Measurements from ENCODE around the gene CMTM5.

The CMTM5 gene

DNA sequence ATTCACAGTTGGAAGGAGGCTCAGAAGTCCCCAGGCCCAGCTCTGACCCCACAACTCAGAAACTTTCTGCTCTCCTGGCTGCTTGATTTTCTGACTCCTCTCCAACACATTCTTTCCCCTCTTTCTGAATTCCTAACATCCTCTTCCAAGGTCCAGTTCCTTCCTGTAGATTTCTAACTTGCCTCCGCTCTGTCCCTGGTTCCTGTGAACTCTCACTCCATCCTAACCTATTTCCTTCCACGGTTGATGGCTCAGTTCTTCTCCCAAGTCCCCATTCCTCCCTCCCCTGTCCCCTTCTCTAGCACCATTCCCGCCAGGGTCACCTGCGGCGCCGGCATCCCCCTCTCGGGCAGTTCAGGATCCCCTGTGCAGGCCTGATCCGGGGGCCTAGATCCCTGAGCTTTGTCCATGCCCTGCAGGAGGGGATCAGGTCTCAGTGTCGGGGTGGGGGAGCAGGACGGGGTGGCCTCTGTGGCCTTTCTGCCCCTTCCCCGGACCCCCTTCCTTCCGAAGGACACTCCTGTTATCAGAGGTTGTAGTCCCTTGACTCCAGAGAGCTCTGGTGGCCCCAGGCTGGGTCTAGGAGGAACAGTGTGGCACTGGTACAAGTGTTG, 18.2 kb upstream of the CMTM5 start:
- DNase-seq, result no peak

DNA sequence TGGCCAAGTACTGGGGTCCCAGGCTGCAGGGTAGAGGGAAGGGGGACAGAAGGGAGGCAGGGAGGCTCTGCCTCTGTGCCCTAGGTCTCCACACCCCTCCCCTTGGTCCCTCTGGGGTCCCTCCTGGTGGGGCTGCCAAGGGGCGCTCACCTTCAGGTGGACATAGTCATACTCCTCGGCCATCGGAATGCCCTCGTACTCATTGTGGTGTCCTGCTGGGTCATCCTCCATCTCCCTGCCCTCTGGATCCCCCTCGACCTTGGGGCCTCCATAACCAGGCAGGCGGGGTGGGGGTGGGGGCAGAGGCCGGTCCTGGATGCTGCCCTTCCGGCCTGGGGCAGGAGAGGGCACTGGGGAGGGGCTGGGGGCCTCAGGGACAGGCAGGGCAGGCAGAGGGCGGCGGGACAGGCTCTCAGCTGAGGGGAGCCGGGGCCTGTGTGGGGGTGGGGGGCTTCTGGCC, 17.6 kb upstream of the CMTM5 start:
- no peak for DNase-seq

DNA sequence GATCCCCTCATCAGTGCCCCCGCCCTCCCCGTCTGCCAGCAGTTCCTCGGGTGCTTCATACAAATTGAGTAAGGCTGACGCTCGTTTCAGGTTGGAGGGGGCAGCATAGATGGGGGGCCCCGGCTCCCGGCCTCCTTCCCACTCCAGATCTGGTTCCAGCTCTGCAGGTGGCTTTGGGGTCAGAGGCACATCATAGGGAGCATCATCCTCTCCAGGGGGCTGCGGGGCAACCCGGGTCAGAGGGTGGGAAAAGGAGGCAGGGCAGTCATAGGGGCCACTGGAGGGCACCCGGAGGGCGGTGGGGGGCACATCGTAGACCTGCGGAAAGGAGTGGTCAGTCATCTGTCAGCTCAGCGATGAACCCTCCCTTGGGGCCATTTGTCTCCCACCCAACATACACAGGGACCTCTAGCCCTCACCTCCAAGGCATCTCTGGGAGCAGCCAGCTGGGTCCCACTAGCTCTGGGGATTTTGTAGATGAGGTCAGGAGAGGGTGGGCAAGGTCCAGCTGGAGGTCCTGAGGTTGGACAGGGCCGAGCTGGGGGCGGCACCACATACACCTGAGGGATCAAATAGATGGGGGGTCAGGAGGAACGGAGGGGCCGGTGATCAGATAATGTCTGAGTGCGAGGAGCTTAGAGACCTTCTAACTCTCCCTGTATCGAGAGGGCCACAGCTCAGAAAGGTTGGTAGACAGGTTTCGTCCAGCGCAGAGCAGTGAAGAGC, 17.0 kb upstream of the CMTM5 start:
- no peak for DNase-seq

DNA sequence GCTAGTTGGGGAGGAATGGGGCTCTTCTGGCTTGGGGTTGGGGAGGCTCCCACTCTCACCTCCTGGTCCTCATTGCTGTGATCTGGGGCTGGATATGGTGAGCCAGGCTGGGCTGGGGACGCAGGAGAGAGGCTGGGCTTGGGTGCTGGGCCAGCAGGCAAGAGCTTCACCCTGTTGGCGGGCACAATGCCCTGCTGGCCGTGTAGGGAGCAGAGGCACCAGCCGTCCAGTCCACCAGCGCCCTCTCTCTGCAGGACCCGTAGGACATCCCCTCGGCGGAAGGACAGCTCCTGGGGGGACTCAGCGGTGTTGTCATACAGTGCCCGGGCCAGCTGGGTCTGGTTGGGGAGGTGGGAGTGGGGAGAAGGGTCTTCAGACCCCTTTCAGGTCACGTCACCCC, 16.4 kb upstream of the CMTM5 start:
- DNase-seq, result no peak

DNA sequence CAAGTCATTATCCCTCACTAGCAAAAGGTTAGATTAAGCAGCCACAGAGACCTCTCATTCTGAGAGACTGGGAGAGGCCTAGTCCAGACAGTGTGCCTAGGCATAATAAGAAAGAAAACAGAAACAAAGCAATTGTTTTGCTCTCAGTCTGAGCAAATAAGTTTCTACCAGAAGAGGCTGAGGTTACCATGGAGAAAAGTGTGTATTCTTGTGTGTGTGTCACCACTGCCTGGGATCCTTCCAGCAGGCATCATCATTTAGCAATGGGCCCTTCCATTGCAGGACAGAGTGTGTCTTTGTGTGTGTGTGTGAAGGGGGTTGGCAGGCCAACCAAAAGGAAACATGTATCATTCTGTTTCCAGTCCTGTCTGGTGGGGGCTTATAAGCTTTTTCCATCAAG, 15.5 kb upstream of the CMTM5 start:
- no peak for DNase-seq

DNA sequence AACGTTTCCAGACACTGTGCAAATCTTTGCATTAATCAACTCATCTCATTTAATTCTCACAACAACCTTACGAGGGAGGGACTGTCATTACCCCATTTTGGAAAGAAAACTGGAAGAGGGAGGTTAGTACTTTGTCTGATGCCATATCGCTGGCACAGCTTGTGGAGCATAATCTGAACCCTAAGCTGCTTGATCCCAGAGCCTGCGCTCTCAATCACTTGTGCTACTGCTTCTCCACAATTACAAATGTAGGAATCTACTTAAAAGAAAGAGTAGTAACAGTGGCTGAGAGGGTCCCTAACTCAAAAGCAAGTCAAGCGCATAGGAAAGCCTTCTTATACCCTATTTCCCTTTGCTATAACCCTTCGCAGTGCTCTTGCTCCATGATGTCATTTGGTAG, 15.1 kb upstream of the CMTM5 start:
- DNase-seq, result no peak

DNA sequence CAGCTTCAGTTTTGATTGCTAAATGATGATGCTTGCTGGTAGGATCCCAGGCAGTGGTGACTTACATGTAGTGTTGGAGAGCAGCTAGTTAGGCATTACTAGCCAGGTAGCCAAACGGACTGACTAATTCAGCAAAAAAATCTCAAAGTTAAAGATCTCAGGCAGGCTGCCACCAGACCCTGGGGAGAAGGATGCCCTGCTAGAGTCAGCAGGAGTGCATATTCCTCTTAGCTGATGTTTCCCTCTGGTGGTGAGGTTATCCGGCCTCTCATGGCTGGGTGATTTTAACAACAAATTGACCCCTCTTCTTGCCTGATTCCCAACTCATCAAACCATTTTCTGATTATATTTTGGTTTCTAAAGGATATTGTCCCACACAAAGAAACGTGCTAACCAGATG, 14.6 kb upstream of the CMTM5 start:
- no peak for DNase-seq

DNA sequence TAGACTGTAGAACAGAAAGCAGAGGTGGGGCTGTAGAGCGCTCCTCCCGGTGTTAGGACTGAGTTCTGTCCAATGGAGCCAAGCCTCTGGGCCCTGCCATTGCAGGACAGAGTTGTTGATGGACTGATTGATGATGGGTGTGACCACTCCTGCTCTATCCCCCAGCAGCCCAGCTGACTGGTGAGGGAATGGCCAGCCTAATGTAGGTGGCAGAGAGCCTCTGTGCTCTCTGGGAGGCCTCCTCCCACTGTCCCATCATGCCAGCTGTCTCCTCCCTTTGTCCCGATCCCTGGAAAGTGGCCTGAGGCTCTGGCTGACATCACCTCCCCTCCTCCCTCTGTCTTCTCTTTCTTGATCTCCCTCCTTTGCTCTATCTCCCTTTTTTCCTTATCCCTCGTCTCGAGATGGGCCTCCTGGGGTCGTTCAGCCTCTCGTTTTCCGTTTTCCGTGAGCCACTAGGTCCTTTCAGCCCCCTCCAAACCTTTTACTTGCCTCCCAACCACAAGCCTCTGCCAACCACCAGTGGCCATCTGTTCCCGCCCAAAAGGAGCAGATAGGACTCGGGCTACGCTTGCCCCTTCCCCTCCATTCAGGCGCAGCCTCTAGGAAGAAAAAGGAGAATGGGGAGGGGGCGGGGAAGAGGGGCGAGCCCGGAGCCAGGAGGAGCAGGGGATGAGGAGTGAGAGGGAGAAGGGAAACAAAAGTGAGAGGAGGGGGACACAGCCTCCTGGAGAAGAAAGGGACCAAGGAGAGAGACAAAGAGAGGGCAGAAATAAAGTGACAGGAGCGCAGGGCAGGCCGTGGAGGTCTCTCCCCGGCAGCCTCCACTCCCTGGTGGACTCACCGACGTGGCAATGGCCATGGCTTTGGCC, 12.4 kb upstream of the CMTM5 start:
- no peak for DNase-seq

DNA sequence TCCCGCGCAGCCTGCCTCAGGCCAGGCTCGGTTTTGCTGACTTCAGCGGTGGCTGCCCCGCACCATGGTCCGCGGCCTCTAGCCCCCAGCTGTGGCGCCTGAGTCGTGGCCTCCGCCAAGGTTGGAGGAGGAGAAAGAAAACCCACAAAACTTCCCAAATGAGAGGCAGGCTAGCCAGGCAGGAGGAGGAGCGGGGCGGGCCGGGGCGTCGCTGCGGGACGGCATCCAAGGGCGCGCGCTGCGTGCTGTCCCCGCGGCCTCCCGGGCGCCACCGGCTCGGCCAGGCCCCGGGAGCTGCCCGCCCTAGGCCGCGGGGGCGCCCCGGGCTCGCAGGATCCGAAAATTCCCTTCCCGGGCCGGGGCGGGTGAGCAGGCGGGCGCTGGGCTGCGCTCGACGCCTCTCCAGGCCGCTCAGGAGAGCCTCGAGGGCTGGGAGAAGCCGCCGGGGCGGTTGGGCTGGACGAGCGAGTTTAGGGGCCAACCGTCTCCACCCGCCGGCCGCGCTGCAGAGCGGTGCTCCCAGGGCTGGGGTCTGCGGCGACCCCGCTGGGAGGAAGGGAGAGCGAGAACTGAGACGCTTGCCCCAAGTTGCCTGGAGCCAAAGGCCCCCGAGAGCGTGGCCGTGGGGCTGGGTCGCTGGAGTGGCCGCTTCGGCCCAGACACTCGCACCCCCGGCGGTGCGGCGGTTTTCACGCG, 11.7 kb upstream of the CMTM5 start, which contains the start of gene EFS:
Gene EFS (minus strand): TSS at position 137 of the 696 bp plus-strand sequence. CDS start 147 bp downstream, outside the sequence.
- DNase-seq, result no peak

DNA sequence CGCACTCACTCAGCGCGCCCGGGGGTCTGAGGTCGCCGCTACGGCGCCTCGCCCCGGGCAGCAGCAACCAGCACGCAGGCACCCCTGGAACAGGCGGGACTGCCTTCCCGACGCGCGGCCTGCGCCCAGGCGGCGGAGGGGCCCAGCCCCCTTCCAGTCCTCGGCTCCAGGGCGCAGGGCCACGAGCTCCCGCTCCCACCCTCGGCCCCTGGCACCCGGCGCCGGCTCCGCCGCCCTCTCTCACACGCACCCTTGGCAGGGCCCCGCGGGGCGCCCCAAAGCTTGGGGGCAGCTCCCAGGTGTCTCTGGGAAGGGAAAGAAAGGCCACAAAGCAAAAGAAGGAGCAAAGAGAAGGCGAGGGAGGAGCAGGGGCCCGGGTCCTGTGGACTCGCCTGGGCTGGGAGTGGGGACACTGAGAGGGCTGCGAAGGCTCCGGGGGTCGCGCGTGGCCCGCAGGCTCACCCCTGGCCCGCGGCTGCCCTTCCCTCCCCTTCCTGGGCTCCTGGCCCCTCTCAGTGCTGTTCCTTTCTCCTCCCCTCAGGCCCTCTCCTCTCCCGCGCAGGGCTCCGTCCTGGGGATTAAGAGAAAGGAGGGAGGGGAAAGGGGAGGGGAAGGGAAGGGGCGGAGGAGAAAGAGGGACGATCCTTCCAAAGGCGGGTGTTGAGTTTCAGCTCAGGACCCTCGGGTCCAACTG, 11.0 kb upstream of the CMTM5 start:
- DNase-seq, result no peak

DNA sequence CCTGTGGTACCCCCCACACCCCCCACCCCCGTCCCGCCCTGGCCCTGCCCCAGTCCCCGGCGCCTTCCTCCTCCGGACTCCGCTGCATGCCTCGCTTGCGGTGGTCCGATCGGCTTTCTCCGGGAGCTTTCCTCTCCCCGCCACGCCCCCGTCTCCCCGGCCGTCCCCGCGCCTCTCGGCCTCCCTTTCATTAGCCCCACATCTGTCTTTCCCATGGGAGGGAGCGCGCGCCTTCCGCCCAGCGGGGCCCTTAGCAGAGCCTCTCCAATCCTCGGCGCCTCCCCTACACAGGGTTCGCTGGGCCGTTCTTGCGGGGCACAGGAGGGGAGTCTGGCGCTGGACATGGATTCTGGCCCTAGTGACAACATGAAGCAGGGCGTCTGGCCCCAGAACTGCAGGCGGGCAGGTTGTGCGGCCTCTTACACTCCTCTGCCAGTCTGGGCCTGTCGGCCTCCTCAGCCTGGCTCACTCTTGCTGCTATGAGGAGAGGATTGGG, 10.4 kb upstream of the CMTM5 start:
- no peak for DNase-seq

DNA sequence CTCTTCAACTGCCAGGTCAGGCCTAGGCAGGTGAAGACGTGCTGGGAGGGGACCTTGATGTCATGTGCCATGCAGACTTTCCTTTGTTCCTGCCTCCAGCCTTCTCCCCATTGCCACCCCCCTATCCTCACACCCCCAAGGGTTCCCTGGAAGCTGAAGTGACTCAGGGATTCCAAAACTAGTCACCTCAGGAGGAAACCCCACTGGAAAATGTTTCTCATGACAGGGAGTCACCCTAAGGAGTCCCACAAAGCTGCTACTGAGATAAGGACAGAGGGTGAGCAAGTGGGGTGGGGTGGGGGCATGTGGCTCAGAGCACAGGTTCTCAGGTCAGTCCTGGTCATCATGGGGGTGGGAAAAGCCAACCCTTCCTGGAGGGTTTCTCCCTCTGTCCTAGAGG, 6.6 kb upstream of the CMTM5 start:
- no peak for DNase-seq

DNA sequence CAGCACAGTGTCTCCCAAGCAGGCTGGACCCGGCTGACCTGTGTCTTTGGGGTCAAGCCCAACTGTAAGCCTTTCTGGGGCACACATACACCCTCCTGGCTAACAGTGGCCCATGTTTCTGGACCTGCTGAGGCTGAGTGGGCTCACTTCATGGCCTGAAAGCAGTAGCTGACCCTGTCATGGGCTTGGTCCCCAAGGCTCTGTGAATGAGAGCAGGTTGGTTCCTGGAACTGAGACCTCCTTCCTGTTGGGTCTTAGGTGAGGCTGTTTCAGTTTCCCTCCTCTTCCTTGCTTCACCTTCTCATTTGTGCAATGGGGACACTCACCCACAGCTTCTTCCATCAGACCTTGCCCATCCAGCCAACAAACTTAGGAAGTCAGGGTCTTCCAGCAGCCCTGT, 5.0 kb upstream of the CMTM5 start:
- no peak for DNase-seq

DNA sequence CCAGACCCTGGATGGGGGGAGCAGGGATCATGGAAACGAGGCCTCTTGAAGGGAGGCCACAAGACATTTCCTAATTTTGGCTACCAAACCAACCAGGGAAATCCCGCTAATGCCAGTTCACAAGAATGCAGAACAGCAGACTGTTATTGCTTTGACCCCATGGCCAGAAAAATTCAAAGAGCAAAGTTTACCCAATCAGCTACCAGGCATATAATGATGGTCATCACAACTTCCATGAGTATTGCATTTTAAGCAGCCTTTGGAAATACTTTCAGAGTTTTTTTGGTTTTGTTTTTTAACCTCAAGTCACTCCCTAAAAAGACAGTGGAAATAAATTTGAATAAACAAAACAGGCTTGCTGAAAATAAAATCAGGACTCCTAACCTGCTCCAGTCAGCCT, 4.3 kb upstream of the CMTM5 start, which contains the start of gene IL25:
Gene IL25 (plus strand): TSS at position 301 of the 400 bp plus-strand sequence.
- no peak for DNase-seq

DNA sequence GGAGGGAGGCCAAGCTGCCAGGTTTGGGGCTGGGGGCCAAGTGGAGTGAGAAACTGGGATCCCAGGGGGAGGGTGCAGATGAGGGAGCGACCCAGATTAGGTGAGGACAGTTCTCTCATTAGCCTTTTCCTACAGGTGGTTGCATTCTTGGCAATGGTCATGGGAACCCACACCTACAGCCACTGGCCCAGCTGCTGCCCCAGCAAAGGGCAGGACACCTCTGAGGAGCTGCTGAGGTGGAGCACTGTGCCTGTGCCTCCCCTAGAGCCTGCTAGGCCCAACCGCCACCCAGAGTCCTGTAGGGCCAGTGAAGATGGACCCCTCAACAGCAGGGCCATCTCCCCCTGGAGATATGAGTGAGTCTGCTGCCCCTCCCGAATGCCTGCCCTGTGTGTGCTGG, 3.8 kb upstream of the CMTM5 start:
- DNase-seq, result no peak

DNA sequence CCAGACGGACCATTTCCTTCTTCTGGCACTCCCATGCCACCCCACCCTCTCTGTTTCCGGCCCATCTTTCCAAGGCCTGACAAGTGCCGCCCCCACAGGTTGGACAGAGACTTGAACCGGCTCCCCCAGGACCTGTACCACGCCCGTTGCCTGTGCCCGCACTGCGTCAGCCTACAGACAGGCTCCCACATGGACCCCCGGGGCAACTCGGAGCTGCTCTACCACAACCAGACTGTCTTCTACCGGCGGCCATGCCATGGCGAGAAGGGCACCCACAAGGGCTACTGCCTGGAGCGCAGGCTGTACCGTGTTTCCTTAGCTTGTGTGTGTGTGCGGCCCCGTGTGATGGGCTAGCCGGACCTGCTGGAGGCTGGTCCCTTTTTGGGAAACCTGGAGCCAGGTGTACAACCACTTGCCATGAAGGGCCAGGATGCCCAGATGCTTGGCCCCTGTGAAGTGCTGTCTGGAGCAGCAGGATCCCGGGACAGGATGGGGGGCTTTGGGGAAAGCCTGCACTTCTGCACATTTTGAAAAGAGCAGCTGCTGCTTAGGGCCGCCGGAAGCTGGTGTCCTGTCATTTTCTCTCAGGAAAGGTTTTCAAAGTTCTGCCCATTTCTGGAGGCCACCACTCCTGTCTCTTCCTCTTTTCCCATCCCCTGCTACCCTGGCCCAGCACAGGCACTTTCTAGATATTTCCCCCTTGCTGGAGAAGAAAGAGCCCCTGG, 1.2 kb upstream of the CMTM5 start:
- no peak for DNase-seq

DNA sequence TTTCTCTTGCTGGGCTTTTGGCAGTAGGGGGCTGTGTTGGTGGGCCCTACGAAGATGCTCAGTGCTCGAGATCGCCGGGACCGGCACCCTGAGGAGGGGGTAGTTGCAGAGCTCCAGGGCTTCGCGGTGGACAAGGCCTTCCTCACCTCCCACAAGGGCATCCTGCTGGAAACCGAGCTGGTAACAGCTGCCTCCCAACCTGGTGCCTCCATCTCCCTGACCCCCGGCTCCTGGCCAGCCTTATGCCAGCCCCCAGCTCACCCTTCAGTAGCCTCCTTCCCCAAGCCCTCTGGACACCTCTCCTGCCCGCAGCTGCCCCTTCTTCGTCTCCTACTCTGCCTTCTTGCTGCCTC, 328 bp downstream of the CMTM5 start:
- DNase-seq, result no peak

DNA sequence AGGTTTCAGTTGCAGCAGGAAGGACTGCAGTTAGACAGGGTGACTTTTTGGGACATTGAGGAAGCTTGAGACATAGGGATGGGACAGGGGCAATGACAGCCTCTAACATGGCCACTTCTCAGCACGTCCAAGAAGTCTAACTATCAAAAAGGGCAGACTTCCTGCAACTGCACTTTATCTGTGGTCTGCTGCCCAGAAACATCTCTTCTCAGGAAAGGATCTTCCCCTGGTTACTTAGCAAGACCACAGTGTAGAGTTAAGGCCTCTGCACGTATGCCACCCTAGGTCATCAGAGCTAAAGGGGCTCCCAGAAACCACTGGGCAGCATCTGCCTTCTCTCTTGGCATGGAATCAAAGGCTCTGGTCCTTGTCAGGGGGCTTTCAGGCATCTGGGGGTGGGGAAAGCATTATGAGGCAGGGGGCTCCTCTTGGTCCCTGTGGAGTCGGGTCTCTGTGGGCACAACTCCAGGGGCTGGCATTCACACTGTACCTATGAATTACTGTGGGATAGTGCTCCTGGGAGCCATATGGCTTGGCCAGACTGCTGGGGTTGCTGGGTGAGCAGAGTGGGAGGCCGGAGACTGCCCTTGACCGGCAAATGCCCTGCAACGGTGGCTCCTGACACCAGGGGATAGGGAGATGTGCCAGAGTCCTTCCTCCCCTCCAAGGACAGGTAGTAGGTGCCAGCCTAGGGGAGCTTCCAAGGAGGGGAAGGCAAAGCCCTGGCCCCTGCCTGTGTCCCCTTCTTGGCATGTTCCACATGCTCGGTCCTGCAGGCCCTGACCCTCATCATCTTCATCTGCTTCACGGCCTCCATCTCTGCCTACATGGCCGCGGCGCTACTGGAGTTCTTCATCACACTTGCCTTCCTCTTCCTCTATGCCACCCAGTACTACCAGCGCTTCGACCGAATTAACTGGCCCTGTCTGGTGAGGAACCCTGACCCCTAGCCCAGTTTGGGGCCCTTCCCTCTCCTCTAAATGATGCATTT, 1.0 kb downstream of the CMTM5 start:
- no peak for DNase-seq

DNA sequence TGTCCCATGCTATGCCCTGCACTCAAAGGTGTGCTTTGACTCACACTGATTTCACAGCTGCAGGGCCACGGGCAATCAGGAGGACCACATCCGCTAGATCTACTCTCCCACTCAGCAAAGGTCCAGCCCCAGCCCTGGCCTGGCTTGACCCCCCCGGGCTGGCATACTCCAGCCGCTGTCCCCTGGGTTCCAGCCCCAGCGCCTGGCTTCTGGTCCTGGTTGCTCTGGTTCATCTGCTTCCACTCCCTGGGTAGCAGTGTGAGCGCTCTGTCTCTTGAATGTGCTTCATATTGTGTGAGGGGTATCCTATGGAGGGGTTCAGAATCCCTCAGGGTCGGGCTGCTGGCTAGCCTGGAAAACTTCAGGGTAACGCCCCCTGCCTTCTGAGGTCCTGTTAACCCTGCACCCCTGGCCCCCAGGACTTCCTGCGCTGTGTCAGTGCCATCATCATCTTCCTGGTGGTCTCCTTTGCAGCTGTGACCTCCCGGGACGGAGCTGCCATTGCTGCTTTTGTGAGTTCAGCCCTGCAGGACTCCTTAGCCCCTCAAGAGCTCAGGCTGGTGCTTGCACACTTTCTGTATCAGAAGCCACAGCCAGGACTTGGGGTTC, 1.9 kb downstream of the CMTM5 start:
- no peak for DNase-seq

Data from NCI-H187 treated with DMSO at 0.1 percent for 48 hours (cell line).